ENCODE results near the gene MAMSTR.
"Not testable (repeated sequence)": the region's sequence is repeated elsewhere in the genome, so short reads cannot be mapped to it uniquely, and the experiment has no call there.

Gene MAMSTR

GRCh38 chr19:48718711-48719231, 754 bp downstream of the MAMSTR start:
- no peak for DNase-seq (ENCODE audit: low read depth)

- not testable (repeated sequence) for DNase-seq (ENCODE audit: low read depth)
These were observed 1.4 kb downstream of the MAMSTR start for GRCh38 chr19:48718106-48718505.

- DNase-seq (ENCODE audit: low read depth): no peak
These were observed 2.8 kb downstream of the MAMSTR start for GRCh38 chr19:48716562-48717291.

GRCh38 chr19:48715681-48716171, 3.8 kb downstream of the MAMSTR start:
- DNase-seq (ENCODE audit: low read depth): no peak

- no peak for DNase-seq (ENCODE audit: low read depth)
These were observed 4.5 kb downstream of the MAMSTR start for GRCh38 chr19:48714759-48715675.

- DNase-seq (ENCODE audit: low read depth): peak; percentile 93
These were observed 5.4 kb downstream of the MAMSTR start for GRCh38 chr19:48713864-48714755.

- DNase-seq (ENCODE audit: low read depth): no peak
These were observed 6.3 kb downstream of the MAMSTR start for GRCh38 chr19:48713041-48713863.

- DNase-seq (ENCODE audit: low read depth): no peak
These were observed 8.3 kb downstream of the MAMSTR start for GRCh38 chr19:48711106-48711662.

GRCh38 chr19:48708471-48708870, 11.1 kb downstream of the MAMSTR start:
- DNase-seq (ENCODE audit: low read depth): no peak

- no peak for DNase-seq (ENCODE audit: low read depth)
These were observed 14.1 kb downstream of the MAMSTR start for GRCh38 chr19:48705431-48705830.

- DNase-seq (ENCODE audit: low read depth): no peak
These were observed 16.2 kb downstream of the MAMSTR start for GRCh38 chr19:48703316-48703715.

- DNase-seq (ENCODE audit: low read depth): no peak
These were observed 16.8 kb downstream of the MAMSTR start for GRCh38 chr19:48702701-48703100.

GRCh38 chr19:48698046-48698445, 21.5 kb downstream of the MAMSTR start:
- DNase-seq (ENCODE audit: low read depth): no peak

GRCh38 chr19:48696353-48697010, 23.0 kb downstream of the MAMSTR start:
- no peak for DNase-seq (ENCODE audit: low read depth)

- no peak for DNase-seq (ENCODE audit: low read depth)
These were observed 23.7 kb downstream of the MAMSTR start, which contains the start of gene FUT2 for GRCh38 chr19:48695743-48696352. TSS of gene FUT2 (plus strand) at chr19:48695971. CDS start at chr19:48702957, 6,986 bp downstream.

- DNase-seq (ENCODE audit: low read depth): not testable (repeated sequence)
These were observed 25.9 kb downstream of the MAMSTR start for GRCh38 chr19:48693629-48694028.

GRCh38 chr19:48689449-48689848, 30.1 kb downstream of the MAMSTR start:
- no peak for DNase-seq (ENCODE audit: low read depth)

GRCh38 chr19:48687776-48688175, 31.7 kb downstream of the MAMSTR start:
- no peak for DNase-seq (ENCODE audit: low read depth)

GRCh38 chr19:48686637-48687036, 32.9 kb downstream of the MAMSTR start:
- DNase-seq (ENCODE audit: low read depth): not testable (repeated sequence)

All from non-pigmented ciliary epithelial cell (primary cell).